NOMO-1 treated with DMSO at 0.1 percent for 48 hours (cell line): ENCODE data around the gene POLD3.
"Not testable (repeated sequence)": the region's sequence is repeated elsewhere in the genome, so short reads cannot be mapped to it uniquely, and the experiment has no call there.

ENCODE experiments used
- DNase-seq: peaks from one replicate; lab custom pipeline; 2025; ENCODE audit not compliant: unreplicated experiment; lab: John Stamatoyannopoulos, UW

The POLD3 gene

GRCh38 chr11:74636630-74637184 is 44.3 kb downstream of the POLD3 start:
- DNase-seq, result peak; percentile 18

GRCh38 chr11:74637700-74638099 is 45.3 kb downstream of the POLD3 start:
- DNase-seq, result no peak

- DNase-seq, result no peak
Observed at GRCh38 chr11:74638869-74639268, 46.5 kb downstream of the POLD3 start.

GRCh38 chr11:74639533-74639932 is 47.2 kb downstream of the POLD3 start:
- no peak for DNase-seq

- no peak for DNase-seq
Observed at GRCh38 chr11:74641289-74641688, 48.9 kb downstream of the POLD3 start.

GRCh38 chr11:74641905-74642304 is 49.5 kb downstream of the POLD3 start:
- no peak for DNase-seq

- no peak for DNase-seq
Observed at GRCh38 chr11:74642912-74643311, 50.5 kb downstream of the POLD3 start.

- DNase-seq, result no peak
Observed at GRCh38 chr11:74644081-74644480, 51.7 kb downstream of the POLD3 start.

- DNase-seq, result no peak
Observed at GRCh38 chr11:74646215-74646614, 53.8 kb downstream of the POLD3 start.

GRCh38 chr11:74646954-74647353 is 54.6 kb downstream of the POLD3 start:
- no peak for DNase-seq

- DNase-seq, result no peak
Observed at GRCh38 chr11:74647404-74647803, 55.0 kb downstream of the POLD3 start.

GRCh38 chr11:74647831-74648230 is 55.4 kb downstream of the POLD3 start:
- no peak for DNase-seq

- DNase-seq, result no peak
Observed at GRCh38 chr11:74648894-74649293, 56.5 kb downstream of the POLD3 start.

GRCh38 chr11:74650498-74650897 is 58.1 kb downstream of the POLD3 start:
- no peak for DNase-seq

GRCh38 chr11:74654976-74655375 is 62.6 kb downstream of the POLD3 start:
- no peak for DNase-seq

GRCh38 chr11:74659124-74659523 is 66.7 kb downstream of the POLD3 start:
- not testable (repeated sequence) for DNase-seq

GRCh38 chr11:74662487-74663103 is 70.2 kb downstream of the POLD3 start:
- DNase-seq, result no peak

- no peak for DNase-seq
Observed at GRCh38 chr11:74663315-74663714, 70.9 kb downstream of the POLD3 start.

GRCh38 chr11:74669211-74670160 is 77.1 kb downstream of the POLD3 start:
- no peak for DNase-seq

GRCh38 chr11:74670171-74670570 is 77.8 kb downstream of the POLD3 start:
- DNase-seq, result no peak

- DNase-seq, result no peak
Observed at GRCh38 chr11:74671520-74672196, 79.3 kb downstream of the POLD3 start.
